Measurements from ENCODE around the gene ST7. TPM values are rescaled to one million over a fixed set of nuclear protein-coding genes. Genes with fewer than 3 reads are reported as not detected.

The ST7 gene
- total and polyA plus RNA-seq, 2 of the 13 experiments (the other 11 are each of a cell fraction or from before 2014, with no cell fraction given) = 17.3 to 23.5 TPM

DNA sequence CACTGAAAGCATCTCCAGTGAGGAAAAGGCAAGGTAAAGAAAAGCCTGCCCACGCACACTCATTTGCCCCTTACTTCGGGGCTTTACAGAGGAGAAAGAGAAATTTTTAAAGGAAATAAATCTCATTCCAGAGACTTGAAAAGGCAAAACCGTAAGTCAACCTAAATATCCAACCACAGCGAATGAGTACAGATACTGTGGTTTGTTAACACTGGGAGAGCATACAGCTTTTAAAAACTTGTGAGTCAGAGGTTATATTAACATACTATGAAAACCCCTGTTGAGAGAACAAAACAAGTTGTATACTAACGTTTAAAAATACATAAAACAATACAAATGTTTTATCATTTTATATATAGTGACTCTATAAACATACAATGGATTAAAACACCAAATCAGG lies 28.6 kb upstream of the ST7 start:
- ATAC-seq (no peak), FAIRE-seq (no peak), DNase-seq (ENCODE audit: low spot score) (no peak)
- BruUV-seq (replicated peaks) = no TSS peak
- ChIA-PET CTCF (ENCODE audit: low intra/inter-chr PET ratio, low total read pairs) (no interaction called here), POLR2A (no interaction called here)
- Histone ChIP-seq H3K4me1 (ENCODE audit: insufficient read depth, low read length) (peaks cover 20% of the 10 kb centered on the region), H4K20me1 (ENCODE audit: insufficient read depth, low read length) (no peaks in the 10 kb centered on the region), H3K9me3 (ENCODE audit: low read length) (no peaks in the 10 kb centered on the region), H3K27ac (ENCODE audit: extremely low read length, insufficient read depth, low read length) (no peak overlapping the region), H3K9ac (ENCODE audit: insufficient read depth, low read depth, low read length) (no peak overlapping the region), H2AFZ (ENCODE audit: low read length) (no peak overlapping the region), H3K27me3 (ENCODE audit: control insufficient read depth in 1 of 2, insufficient read depth in 2 of 2, low read length in 2 of 2) (no peaks in the 10 kb centered on the region), H3K4me2 (ENCODE audit: low read depth, low read length) (no peak overlapping the region), H3K36me3 (replicated peaks in 1 of 2; ENCODE audit: control insufficient read depth in 1 of 2, insufficient read depth in 2 of 2, low read length in 2 of 2) (no peaks in the 10 kb centered on the region), H3K4me3 (replicated peaks in 1 of 3; ENCODE audit: insufficient read depth in 1 of 3, low read depth in 2 of 3, low read length in 3 of 3) (no peak overlapping the region), H3K79me2 (ENCODE audit: insufficient read depth, low read length) (no peaks in the 10 kb centered on the region)
- in situ Hi-C loops (cut with HindIII; ENCODE audit: extremely low pct_ligation_motif_present, low pct_unique_long_range_greater_than_20kb) = no loop called here
- intact Hi-C loops (cut with micrococcal nuclease; ENCODE audit: unreplicated experiment) = no loop called here
- WGBS (ENCODE audit: low lambda C conversion rate) = 77% methylated on average over 5 of the region's 5 CpGs
- TF ChIP-seq JUND (CRISPR knock-in tag; IDR thresholded peaks at IDR 0.05) (no peak), CC2D1A (CRISPR knock-in tag; IDR thresholded peaks at IDR 0.05) (no peak), ZNF720 (CRISPR knock-in tag; IDR thresholded peaks at IDR 0.05) (no peak), RARA (CRISPR knock-in tag; IDR thresholded peaks at IDR 0.05) (no peak), PHF8 (CRISPR knock-in tag; IDR thresholded peaks at IDR 0.05) (no peak), KLF6 (CRISPR knock-in tag; IDR thresholded peaks at IDR 0.05) (no peak), BRF2 (CRISPR knock-in tag; IDR thresholded peaks at IDR 0.05) (no peak), RBM22 (optimal IDR thresholded peaks at IDR 0.05; ENCODE audit: low read length) (no peak), REST (IDR thresholded peaks at IDR 0.05; ENCODE audit: borderline replicate concordance in 1 of 2, low read depth in 1 of 2, low read length in 2 of 2) (no peak), ZSCAN30 (CRISPR knock-in tag; IDR thresholded peaks at IDR 0.05) (no peak), ZBTB10 (CRISPR knock-in tag; IDR thresholded peaks at IDR 0.05; ENCODE audit: borderline replicate concordance) (no peak), KAT7 (CRISPR knock-in tag; IDR thresholded peaks at IDR 0.05; ENCODE audit: borderline replicate concordance) (no peak), MEF2D (CRISPR knock-in tag; IDR thresholded peaks at IDR 0.05) (no peak)
- TF ChIP-seq, protein P1, sequence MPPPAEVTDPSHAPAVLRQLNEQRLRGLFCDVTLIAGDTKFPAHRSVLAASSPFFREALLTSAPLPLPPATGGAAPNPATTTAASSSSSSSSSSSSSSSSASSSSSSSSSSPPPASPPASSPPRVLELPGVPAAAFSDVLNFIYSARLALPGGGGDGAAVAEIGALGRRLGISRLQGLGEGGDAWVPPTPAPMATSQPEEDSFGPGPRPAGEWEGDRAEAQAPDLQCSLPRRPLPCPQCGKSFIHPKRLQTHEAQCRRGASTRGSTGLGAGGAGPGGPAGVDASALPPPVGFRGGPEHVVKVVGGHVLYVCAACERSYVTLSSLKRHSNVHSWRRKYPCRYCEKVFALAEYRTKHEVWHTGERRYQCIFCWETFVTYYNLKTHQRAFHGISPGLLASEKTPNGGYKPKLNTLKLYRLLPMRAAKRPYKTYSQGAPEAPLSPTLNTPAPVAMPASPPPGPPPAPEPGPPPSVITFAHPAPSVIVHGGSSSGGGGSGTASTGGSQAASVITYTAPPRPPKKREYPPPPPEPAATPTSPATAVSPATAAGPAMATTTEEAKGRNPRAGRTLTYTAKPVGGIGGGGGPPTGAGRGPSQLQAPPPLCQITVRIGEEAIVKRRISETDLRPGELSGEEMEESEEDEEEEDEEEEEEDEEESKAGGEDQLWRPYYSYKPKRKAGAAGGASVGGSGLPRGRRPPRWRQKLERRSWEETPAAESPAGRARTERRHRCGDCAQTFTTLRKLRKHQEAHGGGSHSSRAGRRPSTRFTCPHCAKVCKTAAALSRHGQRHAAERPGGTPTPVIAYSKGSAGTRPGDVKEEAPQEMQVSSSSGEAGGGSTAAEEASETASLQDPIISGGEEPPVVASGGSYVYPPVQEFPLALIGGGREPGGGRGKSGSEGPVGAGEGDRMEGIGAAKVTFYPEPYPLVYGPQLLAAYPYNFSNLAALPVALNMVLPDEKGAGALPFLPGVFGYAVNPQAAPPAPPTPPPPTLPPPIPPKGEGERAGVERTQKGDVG (CRISPR knock-in tag; IDR thresholded peaks at IDR 0.05; ENCODE audit: borderline replicate concordance) = no peak
